Heart left ventricle (tissue), 16 donors: Measurements from ENCODE around the gene DNMT3A. TPM values are rescaled to one million over a fixed set of nuclear protein-coding genes. Genes with fewer than 3 reads are reported as not detected.

Source experiments
- ATAC-seq, 4 donors: fragments of 200-7000 bp; cut with Tn5 transposase; one replicate each; pipeline ENCODE4 v1.9.1; 2020 to 2022; ENCODE audit warnings: moderate library complexity in 4 of 4, mild to moderate bottlenecking in 3 of 4, moderate number of reproducible peaks in 1 of 4
- DNase-seq, 5 donors: peaks; one replicate each; pipeline ENCODE4 v3.0.0-alpha.2; 2020
- H3K27ac ChIP-seq, 12 donors: fragments of 200-600 bp; sonication (generic) in 4 of 12; one replicate each; pipeline versions ENCODE4 v1.5.0 to v1.8.0; 2016 to 2022; ENCODE audit warnings: mild to moderate bottlenecking in 2 of 12
- H3K27me3 ChIP-seq, 9 donors: fragments of 200-600 bp; sonication (generic) in 2 of 9; one replicate each; pipeline versions ENCODE4 v1.5.1 to v1.8.0; 2016 to 2022; ENCODE audit warnings: mild to moderate bottlenecking in 3 of 9
- H3K36me3 ChIP-seq, 9 donors: fragments of 200-600 bp; sonication (generic) in 2 of 9; one replicate each; pipeline versions ENCODE4 v1.5.0 to v1.8.0; 2018 to 2022; ENCODE audit warnings: mild to moderate bottlenecking in 2 of 9
- H3K4me1 ChIP-seq, 12 donors: fragments of 200-600 bp; sonication (generic) in 4 of 12; one replicate each; pipeline versions ENCODE4 v1.5.0 to v1.8.0; 2016 to 2022; ENCODE audit warnings: mild to moderate bottlenecking in 3 of 12
- H3K4me3 ChIP-seq, 12 donors: fragments of 200-600 bp; sonication (generic) in 4 of 12; one replicate each; pipeline versions ENCODE4 v1.5.0 to v1.8.0; 2017 to 2022; ENCODE audit warnings: mild to moderate bottlenecking in 9 of 12, moderate library complexity in 4 of 12
- H3K9me3 ChIP-seq, 12 donors: fragments of 200-600 bp; sonication (generic) in 4 of 12; one replicate each; pipeline versions ENCODE4 v1.5.0 to v1.8.0; 2016 to 2022; ENCODE audit warnings: mild to moderate bottlenecking in 1 of 12
- CTCF ChIP-seq, 12 donors: fragments of 200-600 bp; sonication (generic) in 4 of 12; IDR thresholded peaks; one replicate each; pipeline versions ENCODE4 v1.5.0 to v1.8.0; 2018 to 2022; ENCODE audit warnings: antibody characterized with exemption in 12 of 12, mild to moderate bottlenecking in 5 of 12
- POLR2A ChIP-seq, 2 donors: fragments of 450-650 bp; IDR thresholded peaks; one replicate each; pipeline ENCODE4 v1.6.1; 2017; ENCODE audit warnings: antibody characterized with exemption in 2 of 2, mild to moderate bottlenecking in 2 of 2, moderate library complexity in 2 of 2
- WGBS, 4 donors: extraction: QIAGEN DNeasy Blood & Tissue Kit in 2 of 4; methylation state at CpG; one replicate each; pipeline versions ENCODE4 v1.1.5 to v1.1.7; 2013 to 2018; 5-methylcytosine and 5-hydroxymethylcytosine counted together
- intact Hi-C, 10 donors: fragments of 100-400 bp; cut with DNase I; formaldehyde crosslinking; loops; one replicate each; pipeline versions ENCODE4 v1.11.1 to v1.14.2; 2022
- polyA plus RNA-seq, 2 donors: library from polyadenylated mRNA; stranded (reverse); fragments of 200-250 nt; gene quantifications; one replicate each; pipeline ENCODE4 v1.2.3, GENCODE V29; 2013
- total RNA-seq, 9 donors: library from RNA; depleted of rRNA in 2 of 9; stranded (reverse); fragments of >200 nt in 2 of 9; fragmentation: NEBNext Ultra II Directional in 3 of 9; extraction: Animal tissue kit (Norgen Biotek cat#: 25700) in 3 of 9; gene quantifications; one replicate each; pipeline versions ENCODE4 v1.1.0 to v1.2.4, GENCODE V29; 2016 to 2023
- donor health status: ischemic (EF 13 %, LVEDD 7.1; RV severe dilation, severe dysfunction).
- donor health status: healthy with polysubstance abuse.
- donor health status: DM: no; HTN: yes; CAD: no.
- donor health status: DM: no; HTN: no; CAD: no.
- donor health status: ischemic (EF 25% LVEDD 6.9; RV normal size, moderate dysfunction).
- donor health status: ischemic (EF 25% LVEDD 5.7; RV mildly dilated, moderate dysfunction).
- donor health status: healthy.
- donor health status: DM: yes; HTN: yes; CAD: no.
- donor health status: ischemic (EF 35%, LVEDD 5.7; RV mildly dilated, moderate dysfunction).
- donor health status: nonischemic (EF 11% LVEDD 7.7; RV severe dilation, severe dysfunction).
- donor health status: DM: yes; HTN: yes; CAD: no.
- donor health status: PGD.
- donor health status: ischemic (EF 29% LVEDD 5.4; RV normal size, mild dysfunction).
- donor health status: nonischemic (EF 23%, LVEDD 6.1; RV moderate dilation, normal function).

Gene DNMT3A
- total and polyA plus RNA-seq, 11 donors: 3.5 to 26.0 (median 16.0) TPM

- no peak for ATAC-seq
- Histone ChIP-seq H3K4me1 (peaks cover 0 to 36% (median 18%) of the 10 kb centered on the region in 12 donors), H3K27me3 (no peaks in the 10 kb centered on the region), H3K4me3 (no peak overlapping the region), H3K9me3 (no peaks in the 10 kb centered on the region), H3K27ac (no peak overlapping the region), H3K36me3 (peaks cover 0 to 34% (median 16%) of the 10 kb centered on the region in 9 donors)
- 86 to 93% (median 92%) methylated on average over 5 of the region's 5 CpGs for WGBS, 4 donors
- intact Hi-C loops: no loop called here
- TF ChIP-seq CTCF (IDR thresholded peaks at IDR 0.05) (no peak), POLR2A (IDR thresholded peaks at IDR 0.05) (no peak)
- DNase-seq: no peak
Measured at GRCh38 chr2:25283921-25284320, 57.8 kb downstream of the DNMT3A start.

GRCh38 chr2:25281941-25282340 lies 59.8 kb downstream of the DNMT3A start:
- TF ChIP-seq POLR2A (IDR thresholded peaks at IDR 0.05) (no peak), CTCF (IDR thresholded peaks at IDR 0.05) (no peak)
- intact Hi-C loops: no loop called here

GRCh38 chr2:25281522-25281921 lies 60.2 kb downstream of the DNMT3A start:
- Histone ChIP-seq H3K27ac (no peak overlapping the region), H3K27me3 (no peaks in the 10 kb centered on the region), H3K4me3 (no peak overlapping the region), H3K4me1 (peaks cover 0 to 58% (median 37%) of the 10 kb centered on the region in 12 donors), H3K36me3 (peaks cover 0 to 34% (median 16%) of the 10 kb centered on the region in 9 donors), H3K9me3 (no peaks in the 10 kb centered on the region)
- ATAC-seq: no peak
- TF ChIP-seq CTCF (IDR thresholded peaks at IDR 0.05): no peak
- no peak for TF ChIP-seq POLR2A (IDR thresholded peaks at IDR 0.05)
- intact Hi-C loops: no loop called here
- DNase-seq: no peak
- 67 to 80% (median 73%) methylated on average over 5 of the region's 5 CpGs for WGBS, 4 donors

More at GRCh38 chr2:25281941-25282340, 59.8 kb downstream of the DNMT3A start:
- Histone ChIP-seq H3K9me3 (no peaks in the 10 kb centered on the region), H3K4me1 (peaks cover 0 to 54% (median 35%) of the 10 kb centered on the region in 12 donors), H3K36me3 (peaks cover 0 to 34% (median 16%) of the 10 kb centered on the region in 9 donors), H3K4me3 (no peak overlapping the region), H3K27me3 (no peaks in the 10 kb centered on the region), H3K27ac (no peak overlapping the region)
- ATAC-seq (no peak), DNase-seq (peak in 1 of 5 donors; percentile 11)
- WGBS, 4 donors: 87 to 93% (median 91%) methylated on average over 8 of the region's 8 CpGs

- peaks cover 0 to 34% (median 18%) of the 10 kb centered on the region in 9 donors for H3K36me3 ChIP-seq
- 82 to 87% (median 82%) methylated on average over 9 to 10 of the region's 10 CpGs for WGBS, 4 donors
- peaks cover 0 to 60% (median 42%) of the 10 kb centered on the region in 12 donors for H3K4me1 ChIP-seq
- no peaks in the 10 kb centered on the region for H3K27me3 ChIP-seq
- intact Hi-C loops: no loop called here
- ATAC-seq: no peak
- no peak for DNase-seq
- H3K9me3 ChIP-seq: no peaks in the 10 kb centered on the region
- no peak overlapping the region for H3K4me3 ChIP-seq
- TF ChIP-seq POLR2A (IDR thresholded peaks at IDR 0.05) (no peak), CTCF (IDR thresholded peaks at IDR 0.05) (no peak)
- peak overlapping the region in 2 of 12 donors; percentile 33 to 81 for H3K27ac ChIP-seq
Measured at GRCh38 chr2:25280051-25280687, 61.6 kb downstream of the DNMT3A start.
